ENCODE data around the gene GEMIN7. TPM values are rescaled to one million over a fixed set of nuclear protein-coding genes. Genes with fewer than 3 reads are reported as not detected.

The GEMIN7 gene
- total RNA-seq, 1 donor from 2014 or later: 15.9 TPM

GRCh38 chr19:45047188-45047797 lies 31.8 kb upstream of the GEMIN7 start:
- H3K9me3 ChIP-seq (replicated peaks): no peaks in the 10 kb centered on the region
- H3K27ac ChIP-seq (replicated peaks): no peak overlapping the region
- no peaks in the 10 kb centered on the region for H3K27me3 ChIP-seq (ENCODE audit: low read depth)
- H3K4me1 ChIP-seq: peaks cover 76% of the 10 kb centered on the region
- intact Hi-C loops (cut with micrococcal nuclease): no loop called here
- TF ChIP-seq CTCF (IDR thresholded peaks at IDR 0.05; ENCODE audit: borderline replicate concordance): no peak
- no peak for DNase-seq
- H3K36me3 ChIP-seq: peaks cover 36% of the 10 kb centered on the region
- no peak overlapping the region for H3K4me3 ChIP-seq

- intact Hi-C loops (cut with micrococcal nuclease): no loop called here
- Histone ChIP-seq H3K4me1 (peaks cover 75% of the 10 kb centered on the region), H3K27me3 (ENCODE audit: low read depth) (no peaks in the 10 kb centered on the region), H3K9me3 (replicated peaks) (no peaks in the 10 kb centered on the region), H3K27ac (replicated peaks) (peak overlapping the region; percentile 50), H3K36me3 (peaks cover 39% of the 10 kb centered on the region), H3K4me3 (no peak overlapping the region)
- DNase-seq: peak; percentile 35
- TF ChIP-seq CTCF (IDR thresholded peaks at IDR 0.05; ENCODE audit: borderline replicate concordance): no peak
These were observed 29.9 kb upstream of the GEMIN7 start for GRCh38 chr19:45049073-45049736.

GRCh38 chr19:45050036-45050435 lies 29.0 kb upstream of the GEMIN7 start:
- peaks cover 39% of the 10 kb centered on the region for H3K36me3 ChIP-seq
- H3K27ac ChIP-seq (replicated peaks): peak overlapping the region; percentile 50
- no peak for DNase-seq
- peaks cover 66% of the 10 kb centered on the region for H3K4me1 ChIP-seq
- H3K27me3 ChIP-seq (ENCODE audit: low read depth): no peaks in the 10 kb centered on the region
- no peaks in the 10 kb centered on the region for H3K9me3 ChIP-seq (replicated peaks)
- H3K4me3 ChIP-seq: no peak overlapping the region
- intact Hi-C loops (cut with micrococcal nuclease): no loop called here
- TF ChIP-seq CTCF (IDR thresholded peaks at IDR 0.05; ENCODE audit: borderline replicate concordance): no peak

- no peak overlapping the region for H3K4me3 ChIP-seq
- peaks cover 46% of the 10 kb centered on the region for H3K4me1 ChIP-seq
- no peaks in the 10 kb centered on the region for H3K27me3 ChIP-seq (ENCODE audit: low read depth)
- no peak for DNase-seq
- H3K36me3 ChIP-seq: peaks cover 50% of the 10 kb centered on the region
- no peak for TF ChIP-seq CTCF (IDR thresholded peaks at IDR 0.05; ENCODE audit: borderline replicate concordance)
- H3K27ac ChIP-seq (replicated peaks): no peak overlapping the region
- intact Hi-C loops (cut with micrococcal nuclease): no loop called here
- H3K9me3 ChIP-seq (replicated peaks): no peaks in the 10 kb centered on the region
These were observed 27.0 kb upstream of the GEMIN7 start for GRCh38 chr19:45051929-45052579.

GRCh38 chr19:45056831-45057230 lies 22.2 kb upstream of the GEMIN7 start:
- Histone ChIP-seq H3K27ac (replicated peaks) (no peak overlapping the region), H3K27me3 (ENCODE audit: low read depth) (no peaks in the 10 kb centered on the region), H3K36me3 (peaks cover 98% of the 10 kb centered on the region), H3K9me3 (replicated peaks) (no peaks in the 10 kb centered on the region), H3K4me1 (peaks cover 11% of the 10 kb centered on the region), H3K4me3 (no peak overlapping the region)
- no peak for TF ChIP-seq CTCF (IDR thresholded peaks at IDR 0.05; ENCODE audit: borderline replicate concordance)
- intact Hi-C loops (cut with micrococcal nuclease): no loop called here
- DNase-seq: no peak

Data from left ventricle myocardium inferior (tissue), 1 donor.